Measurements from ENCODE around the gene DAD1. TPM values are rescaled to one million over a fixed set of nuclear protein-coding genes. Genes with fewer than 3 reads are reported as not detected.

The DAD1 gene
- total RNA-seq, 1 donor from 2014 or later, result 389 TPM

GRCh38 chr14:22598099-22598895 is 9.3 kb upstream of the DAD1 start, which contains the start of gene ABHD4:
ABHD4 (plus strand) TSS chr14:22598300; CDS start chr14:22598307, 7 bp downstream.
- peak; percentile 79 for DNase-seq

DNA sequence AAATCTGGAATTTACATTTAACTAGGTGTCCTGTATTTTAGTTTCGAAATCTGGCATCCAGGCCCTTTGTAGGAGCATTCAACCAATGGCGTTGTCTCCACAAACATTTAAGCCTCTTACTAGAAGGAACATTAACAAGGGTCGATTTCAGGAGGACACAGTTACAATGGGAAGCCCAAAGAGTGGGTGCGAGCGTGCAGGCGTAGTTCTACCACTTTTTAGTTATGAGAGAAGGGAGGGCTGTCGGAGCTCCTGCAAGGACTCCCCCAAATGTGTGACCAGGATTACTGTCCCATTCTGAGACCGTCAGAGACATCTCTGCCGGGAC is 8.7 kb upstream of the DAD1 start:
- DNase-seq, result no peak

GRCh38 chr14:22597265-22597664 is 8.2 kb upstream of the DAD1 start:
- DNase-seq, result no peak

DNA sequence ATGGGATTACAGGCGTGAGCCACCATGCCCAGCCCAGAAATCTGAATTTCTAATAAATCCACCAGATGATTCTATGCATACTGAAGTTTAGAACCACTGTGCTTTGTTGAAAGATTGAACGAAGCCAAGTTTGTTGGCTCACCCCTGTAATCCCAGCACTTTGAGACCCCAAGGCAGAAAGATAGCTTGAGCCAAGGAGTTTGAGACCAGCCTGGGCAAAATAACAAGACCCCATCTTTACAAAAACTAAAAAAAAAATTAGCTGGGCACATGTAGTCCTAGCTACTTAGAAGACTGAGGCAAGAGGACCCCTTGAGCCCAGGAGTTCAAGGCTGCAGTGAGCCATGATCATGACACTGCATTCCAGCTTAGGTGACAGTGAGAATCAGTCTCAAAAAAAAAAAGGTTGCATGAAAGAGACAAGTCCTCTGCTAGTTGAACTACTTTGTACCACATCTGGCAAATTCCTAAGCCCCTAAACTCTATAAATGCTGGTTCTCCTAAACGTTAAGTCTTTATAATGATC is 7.4 kb upstream of the DAD1 start:
- DNase-seq, result no peak

- DNase-seq, result no peak
These were observed 5.2 kb upstream of the DAD1 start for GRCh38 chr14:22594156-22594716.

DNA sequence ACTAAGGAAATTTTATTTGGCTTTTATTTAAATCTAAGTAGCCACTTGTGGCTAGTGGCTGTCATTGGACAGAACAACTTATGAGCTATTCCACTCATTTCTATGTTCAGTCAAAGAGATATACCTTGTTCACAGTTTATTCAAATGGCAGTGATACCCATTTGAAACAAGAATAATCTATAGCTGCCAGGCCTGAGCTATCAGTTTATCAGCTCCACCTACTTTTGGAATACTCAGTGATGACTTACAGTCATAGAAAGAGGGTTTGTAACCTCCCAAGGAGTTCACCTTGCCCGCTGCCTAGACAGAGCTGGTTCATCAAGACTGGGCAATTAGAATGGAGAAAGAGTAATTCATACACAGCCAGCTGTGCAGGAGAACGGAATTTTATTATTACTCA is 4.6 kb upstream of the DAD1 start:
- DNase-seq, result no peak

DNA sequence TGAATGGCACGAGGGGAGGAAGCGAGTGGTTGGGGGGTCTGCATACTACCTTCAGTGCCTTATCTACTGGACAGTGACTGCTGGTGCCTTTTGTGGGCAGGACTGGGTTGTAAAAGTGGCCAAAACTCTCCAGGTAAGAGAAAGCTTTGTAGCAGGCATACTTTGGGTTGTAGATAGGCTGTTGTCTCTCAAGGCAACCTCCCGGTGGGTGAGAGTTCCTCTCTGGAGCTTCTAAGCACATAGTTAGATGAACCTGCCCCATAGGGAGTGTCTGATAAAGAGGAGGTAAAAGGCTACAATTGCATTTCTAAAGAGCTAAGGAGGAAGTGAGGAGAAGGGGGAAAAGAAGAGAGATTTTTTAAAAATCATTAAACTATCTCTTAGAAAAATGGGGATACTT is 4.2 kb upstream of the DAD1 start:
- DNase-seq, result no peak

- peak; percentile 24 for DNase-seq
These were observed 413 bp downstream of the DAD1 start for GRCh38 chr14:22588526-22589095.

- DNase-seq, result peak; percentile 24
These were observed 1.2 kb downstream of the DAD1 start for GRCh38 chr14:22587677-22588422.

- no peak for DNase-seq
These were observed 1.8 kb downstream of the DAD1 start for GRCh38 chr14:22587247-22587646.

GRCh38 chr14:22583994-22584393 is 5.0 kb downstream of the DAD1 start:
- DNase-seq, result no peak

DNA sequence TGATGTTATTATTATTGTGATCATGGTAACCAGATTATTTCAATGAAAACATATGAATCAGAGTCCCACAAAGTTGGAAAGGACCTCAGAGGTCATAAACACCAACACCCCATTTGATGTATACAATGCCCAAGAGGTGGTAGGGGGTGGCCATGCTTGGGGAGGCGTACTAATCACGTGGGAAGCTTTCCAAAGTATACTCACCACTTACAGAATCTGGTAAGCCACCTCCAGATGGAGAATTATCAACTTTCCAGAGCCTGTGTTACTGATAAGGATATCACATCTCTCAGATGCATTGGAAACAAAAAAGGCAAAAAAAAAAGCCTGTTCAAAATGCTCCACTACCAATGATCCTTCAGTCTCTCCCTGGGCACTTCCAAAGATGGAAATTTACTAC is 8.4 kb downstream of the DAD1 start:
- DNase-seq, result no peak

DNA sequence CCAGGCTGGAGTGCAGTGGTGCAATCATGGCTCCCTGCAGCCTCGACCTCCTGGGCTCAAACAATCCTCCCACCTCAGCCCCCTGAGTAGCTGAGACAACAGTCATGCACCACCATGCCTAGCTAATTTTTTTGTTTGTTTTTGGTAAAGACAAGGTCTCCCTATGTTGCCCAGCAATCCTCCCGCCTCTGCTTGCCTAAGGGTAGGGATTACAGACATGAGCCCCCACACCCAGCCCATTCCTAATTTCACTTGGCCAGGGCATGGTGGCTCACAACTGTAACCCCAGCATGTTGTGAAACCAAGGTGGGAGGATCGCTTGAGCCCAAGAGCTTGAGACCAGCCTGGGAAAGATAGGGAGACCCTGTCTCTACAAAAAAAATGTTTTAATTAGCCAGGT is 9.1 kb downstream of the DAD1 start:
- no peak for DNase-seq

DNA sequence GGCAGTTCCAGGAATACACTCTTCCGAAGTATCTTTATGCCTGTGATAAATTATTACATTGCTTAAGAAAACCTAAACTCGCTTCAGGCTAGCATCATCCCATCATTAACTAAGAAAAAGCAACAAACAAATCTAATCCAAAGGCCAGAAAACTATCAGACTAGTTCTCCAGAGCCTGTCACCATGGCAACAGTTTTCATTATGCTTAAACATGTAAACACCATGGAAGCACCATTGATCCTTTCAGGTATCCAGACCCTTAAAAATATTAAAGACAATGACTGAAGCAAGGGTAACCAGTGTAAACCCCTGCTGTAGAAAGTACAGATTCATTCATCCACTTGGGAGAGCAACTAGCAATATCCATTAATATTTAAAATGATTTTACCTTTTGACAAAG is 9.8 kb downstream of the DAD1 start:
- peak; percentile 37 for DNase-seq

GRCh38 chr14:22577334-22577908 is 11.6 kb downstream of the DAD1 start:
- DNase-seq, result no peak

DNA sequence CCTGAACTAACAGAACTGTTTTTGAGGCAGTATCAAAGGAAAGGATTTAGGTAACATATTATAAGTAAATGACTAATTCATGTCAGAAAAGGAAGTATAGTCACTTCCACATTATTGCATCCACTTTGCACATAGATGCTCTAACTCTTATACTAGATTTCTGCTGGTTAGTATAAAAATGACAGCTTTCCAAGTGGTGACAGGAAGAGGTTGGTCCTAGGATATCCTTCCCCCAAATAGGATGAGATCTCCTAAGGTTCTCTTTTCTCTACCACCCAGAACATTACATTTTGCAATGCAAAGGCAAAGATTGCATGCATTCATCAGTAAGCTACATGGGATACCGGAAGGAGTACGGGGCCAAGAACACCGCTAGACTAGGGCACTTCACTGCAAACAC is 15.2 kb downstream of the DAD1 start:
- no peak for DNase-seq

DNA sequence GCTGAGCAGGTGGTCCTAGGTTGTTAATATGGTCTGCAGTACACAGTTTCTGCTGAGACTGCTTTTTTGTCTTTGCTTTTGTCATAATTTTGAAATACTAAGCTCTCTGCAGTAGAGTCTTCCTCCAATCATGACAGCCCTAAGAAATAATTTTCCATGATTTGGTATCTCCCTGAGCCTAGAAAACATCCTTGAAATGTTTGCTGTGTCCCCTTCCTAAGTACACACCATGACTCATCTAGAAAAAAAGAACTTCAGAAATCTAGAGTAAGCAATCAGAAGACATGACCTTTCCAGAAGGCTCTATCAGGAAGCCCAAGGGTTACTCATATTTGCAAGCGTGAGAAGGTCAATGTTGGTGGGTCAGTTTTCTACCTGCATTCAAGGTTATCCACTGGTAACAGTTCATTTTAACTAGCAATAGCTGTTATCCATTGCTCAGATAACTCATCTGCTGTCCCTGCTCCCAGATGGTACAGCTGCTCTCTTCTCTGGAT is 16.4 kb downstream of the DAD1 start:
- peak; percentile 81 for DNase-seq

DNA sequence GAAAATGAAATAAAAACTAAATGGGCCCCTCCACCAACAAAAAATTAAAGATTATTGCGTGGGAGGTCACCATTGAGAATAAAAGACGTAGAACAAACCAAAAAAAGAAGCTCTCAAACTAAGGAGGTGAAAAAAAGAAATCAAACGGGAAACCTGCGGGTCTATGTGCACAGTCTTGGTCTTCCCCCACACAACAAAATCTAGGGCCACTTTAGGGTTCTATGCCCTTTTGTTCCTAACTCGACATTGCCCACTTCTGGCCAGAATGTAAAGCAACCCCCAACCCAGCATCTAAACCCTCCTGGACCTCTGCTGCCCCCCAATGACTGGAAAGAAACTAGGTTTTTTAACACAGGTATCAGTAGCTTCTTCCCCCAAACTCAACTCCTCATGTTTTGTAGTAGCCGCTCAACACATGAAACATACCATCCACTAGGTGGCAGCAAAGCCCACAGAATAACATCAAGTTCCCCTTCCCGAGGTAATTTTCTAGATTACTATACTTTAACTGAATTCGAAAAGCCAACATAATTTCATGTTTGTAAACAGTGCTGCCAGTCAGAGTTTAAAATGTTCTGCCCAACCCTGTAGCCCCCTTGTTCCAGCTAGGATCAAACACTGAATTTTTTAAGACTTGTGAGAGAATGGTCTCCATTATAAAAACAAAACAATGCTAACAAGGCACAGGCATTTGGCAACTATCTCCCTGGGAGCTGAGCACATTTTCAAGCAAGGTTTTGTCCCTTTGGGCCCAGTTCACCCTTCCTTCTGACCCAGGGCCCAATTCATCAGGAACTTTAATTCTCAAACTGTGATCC is 18.7 kb downstream of the DAD1 start:
- peak; percentile 94 for DNase-seq

DNA sequence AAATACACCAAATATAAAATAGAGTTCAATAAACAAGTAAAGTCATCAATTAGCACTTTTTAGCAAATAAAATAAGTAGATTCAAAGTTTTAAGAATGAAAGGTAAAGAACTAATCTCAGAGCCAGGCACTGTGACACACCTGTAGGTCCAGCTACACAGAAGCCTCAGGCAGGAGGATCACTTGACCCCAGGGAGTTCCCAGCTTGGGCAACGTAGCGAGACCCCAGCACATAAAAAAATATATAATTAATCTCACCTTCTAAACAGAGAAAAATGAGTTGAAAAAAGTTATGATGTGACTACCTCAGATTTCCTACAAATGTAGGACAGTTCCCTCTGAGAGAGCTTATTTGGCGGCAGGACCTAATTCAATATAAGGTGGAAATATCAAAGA is 19.3 kb downstream of the DAD1 start:
- no peak for DNase-seq

GRCh38 chr14:22569106-22569736 is 19.8 kb downstream of the DAD1 start:
- no peak for DNase-seq

GRCh38 chr14:22567437-22567836 is 21.6 kb downstream of the DAD1 start:
- no peak for DNase-seq
